H1 (cell line): ENCODE data around the gene TMEM269. TPM values are rescaled to one million over a fixed set of nuclear protein-coding genes. Genes with fewer than 3 reads are reported as not detected.

Source experiments
- CTCF ChIA-PET: fragments of 300-600 bp; sonication (Branson Sonifier 250); formaldehyde crosslinking; loops from one replicate; lab custom pipeline; 2021; ENCODE audit not compliant: partially characterized antibody; lab: Charles Lee
- POLR2A ChIA-PET: fragments of 300-600 bp; sonication (Branson Sonifier 250); formaldehyde crosslinking; loops from one replicate; lab custom pipeline; 2021; ENCODE audit warnings: inconsistent platforms; ENCODE audit not compliant: partially characterized antibody; lab: Charles Lee
- DNase-seq, 2 experiments: peaks; one replicate each; pipeline versions ENCODE4 v3.0.0 to v3.0.0-alpha.2; 2010 to 2022; ENCODE audit warnings: low spot score in 2 of 2, low read depth in 1 of 2, mixed read lengths in 1 of 2
- FAIRE-seq: peaks from 2 replicates; lab custom pipeline; 2011; peaks lifted over from hg19 to GRCh38; lab: Jason Lieb, UNC
- H2AFZ ChIP-seq: 2 replicates; pipeline ENCODE4 v1.8.1; 2012; ENCODE audit warnings: low read length, inconsistent platforms
- H2AK5ac ChIP-seq: 2 replicates; pipeline ENCODE4 v1.6.1; 2013; ENCODE audit warnings: low read depth, low read length
- H2BK120ac ChIP-seq: replicated peaks from 2 replicates; pipeline ENCODE3; 2013; ENCODE audit warnings: low read depth, low read length, inconsistent platforms
- H2BK12ac ChIP-seq: 2 replicates; pipeline ENCODE4 v1.6.1; 2013; ENCODE audit warnings: low read depth, low read length
- H2BK15ac ChIP-seq: 2 replicates; pipeline ENCODE4 v1.6.1; 2013; ENCODE audit warnings: low read length
- H2BK20ac ChIP-seq: 2 replicates; pipeline ENCODE4 v1.6.1; 2013; ENCODE audit warnings: low read length
- H2BK5ac ChIP-seq: 2 replicates; pipeline ENCODE4 v1.6.1; 2013; ENCODE audit warnings: low read depth, low read length
- H3K14ac ChIP-seq: 2 replicates; pipeline ENCODE4 v1.6.1; 2013; ENCODE audit warnings: inconsistent platforms; ENCODE audit not compliant: insufficient read length
- H3K18ac ChIP-seq: 2 replicates; pipeline ENCODE4 v1.6.1; 2013; ENCODE audit warnings: low read length; ENCODE audit errors: extremely low read depth
- H3K23ac ChIP-seq: 2 replicates; pipeline ENCODE4 v1.6.1; 2013; ENCODE audit warnings: inconsistent platforms; ENCODE audit not compliant: insufficient read length
- H3K23me2 ChIP-seq: 2 replicates; pipeline ENCODE4 v1.6.1; 2013; ENCODE audit warnings: low read depth, low read length
- H3K27ac ChIP-seq: 2 replicates; pipeline ENCODE4 v1.6.1; 2011; ENCODE audit warnings: low read depth, low read length, inconsistent platforms
- H3K27me3 ChIP-seq, 4 experiments: replicated peaks in 1 of 4; 1 replicate in 1 of 4; 2 replicates in 3 of 4; pipeline versions ENCODE4 v1.6.1 to v1.8.1; 2011 to 2013; ENCODE audit warnings: low read length in 3 of 4, mild to moderate bottlenecking in 3 of 4, inconsistent platforms in 2 of 4, mixed read lengths in 2 of 4, moderate library complexity in 1 of 4; ENCODE audit not compliant: control insufficient read depth in 3 of 4, insufficient read depth in 3 of 4; ENCODE audit errors: extremely low read depth in 1 of 4
- H3K36me3 ChIP-seq, 4 experiments: 2 replicates each; pipeline versions ENCODE4 v1.6.1 to v1.8.1; 2011 to 2013; ENCODE audit warnings: mild to moderate bottlenecking in 4 of 4, low read length in 3 of 4, moderate library complexity in 2 of 4, control low read depth in 1 of 4, inconsistent platforms in 1 of 4; ENCODE audit not compliant: insufficient read depth in 4 of 4, control insufficient read depth in 2 of 4
- H3K4ac ChIP-seq: replicated peaks from 2 replicates; pipeline ENCODE3; 2013; ENCODE audit warnings: low read length, low read depth, mixed read lengths, inconsistent platforms; ENCODE audit not compliant: insufficient read length
- H3K4me1 ChIP-seq, 4 experiments: replicated peaks in 1 of 4; 1 replicate in 1 of 4; 2 replicates in 3 of 4; pipeline versions ENCODE4 v1.6.1 to v1.8.1; 2011 to 2013; ENCODE audit warnings: low read length in 3 of 4, inconsistent platforms in 2 of 4, mixed read lengths in 1 of 4; ENCODE audit not compliant: insufficient read depth in 4 of 4, control insufficient read depth in 3 of 4
- H3K4me2 ChIP-seq, 2 experiments: 2 replicates each; pipeline versions ENCODE4 v1.6.1 to v1.8.1; 2011 to 2013; ENCODE audit warnings: low read depth in 2 of 2, low read length in 2 of 2, control low read depth in 1 of 2, inconsistent platforms in 1 of 2, mild to moderate bottlenecking in 1 of 2; ENCODE audit not compliant: insufficient read depth in 1 of 2
- H3K4me3 ChIP-seq, 4 experiments: fragments of 200-600, 300-600 bp in 1 of 4; sonication (generic), shearing (Covaris generic), sonication (Bioruptor Twin) in 1 of 4; 2 replicates each; pipeline versions ENCODE4 v1.5.1 to v1.8.1; 2011 to 2016; ENCODE audit warnings: low read length in 4 of 4, low read depth in 3 of 4, control low read depth in 2 of 4, inconsistent platforms in 2 of 4, mild to moderate bottlenecking in 2 of 4, mixed read lengths in 1 of 4, moderate library complexity in 1 of 4; ENCODE audit not compliant: insufficient read depth in 2 of 4; ENCODE audit errors: extremely low read depth in 1 of 4
- H3K56ac ChIP-seq: replicated peaks from 2 replicates; pipeline ENCODE3; 2013; ENCODE audit warnings: low read depth, mild to moderate bottlenecking, mixed read lengths, low read length, inconsistent platforms; ENCODE audit not compliant: insufficient read length
- H3K79me1 ChIP-seq: 2 replicates; pipeline ENCODE4 v1.6.1; 2013; ENCODE audit warnings: low read depth, low read length, control low read depth
- H3K79me2 ChIP-seq, 2 experiments: 2 replicates each; pipeline versions ENCODE4 v1.6.1 to v1.8.1; 2012 to 2013; ENCODE audit warnings: low read length in 2 of 2, mild to moderate bottlenecking in 2 of 2, inconsistent platforms in 1 of 2; ENCODE audit not compliant: insufficient read depth in 2 of 2, control insufficient read depth in 1 of 2
- H3K9ac ChIP-seq, 4 experiments: replicated peaks in 1 of 4; 1 replicate in 1 of 4; 2 replicates in 3 of 4; pipeline versions ENCODE4 v1.6.1 to v1.8.1; 2011 to 2013; ENCODE audit warnings: low read depth in 3 of 4, low read length in 3 of 4, control low read depth in 2 of 4, mild to moderate bottlenecking in 2 of 4, moderate library complexity in 2 of 4, inconsistent platforms in 1 of 4; ENCODE audit errors: extremely low read depth in 1 of 4
- H3K9me3 ChIP-seq, 2 experiments: 2 replicates each; pipeline versions ENCODE4 v1.6.1 to v1.8.1; 2012 to 2013; ENCODE audit warnings: mild to moderate bottlenecking in 2 of 2, moderate library complexity in 2 of 2, control low read depth in 1 of 2, inconsistent platforms in 1 of 2, low read depth in 1 of 2, low read length in 1 of 2, mixed read lengths in 1 of 2; ENCODE audit not compliant: insufficient read depth in 2 of 2
- H4K20me1 ChIP-seq, 2 experiments: replicated peaks in 1 of 2; 2 replicates each; pipeline versions ENCODE3 to v1.8.1; 2011 to 2013; ENCODE audit warnings: inconsistent platforms in 2 of 2, low read length in 2 of 2, mild to moderate bottlenecking in 1 of 2; ENCODE audit not compliant: insufficient read depth in 2 of 2, control insufficient read depth in 1 of 2
- H4K5ac ChIP-seq: 2 replicates; pipeline ENCODE4 v1.6.1; 2013; ENCODE audit warnings: low read length, low read depth, mixed read lengths, inconsistent platforms; ENCODE audit not compliant: insufficient read length
- H4K8ac ChIP-seq: 2 replicates; pipeline ENCODE4 v1.8.0; 2013; ENCODE audit warnings: mild to moderate bottlenecking, moderate library complexity, low read length, inconsistent platforms; ENCODE audit not compliant: insufficient read depth; ENCODE audit errors: extremely low read depth
- H4K91ac ChIP-seq: replicated peaks from 2 replicates; pipeline ENCODE3; 2013; ENCODE audit warnings: low read length, mixed read lengths, inconsistent platforms; ENCODE audit not compliant: insufficient read length
- BCL11A ChIP-seq, 2 experiments: IDR thresholded peaks; one replicate each; pipeline ENCODE4 v1.6.1; 2011; ENCODE audit warnings: low read depth in 2 of 2, low read length in 2 of 2, mild to moderate bottlenecking in 2 of 2
- CEBPB ChIP-seq: IDR thresholded peaks from 2 replicates; pipeline ENCODE4 v1.6.1; 2012; ENCODE audit warnings: low read depth, low read length
- CREB1 ChIP-seq: IDR thresholded peaks from 2 replicates; pipeline ENCODE4 v1.6.1; 2012; ENCODE audit warnings: inconsistent platforms
- SRF ChIP-seq: IDR thresholded peaks from 2 replicates; pipeline ENCODE4 v1.6.1; 2011; ENCODE audit warnings: mild to moderate bottlenecking, low read depth, low read length, moderate library complexity
- WGBS, 2 experiments: shearing (Covaris generic) in 1 of 2; methylation state at CpG; one replicate each; pipeline versions ENCODE4 v1.1.6 to v1.1.7; 2013 to 2015; ENCODE audit warnings: low lambda C conversion rate in 2 of 2, mixed read lengths in 2 of 2, inconsistent platforms in 1 of 2, low coverage in 1 of 2, missing lambda C conversion rate in 1 of 2; ENCODE audit not compliant: insufficient replicate concordance in 2 of 2, insufficient coverage in 1 of 2, insufficient read length in 1 of 2; ENCODE audit errors: extremely low coverage in 1 of 2, missing lambda C conversion rate in 1 of 2; 5-methylcytosine and 5-hydroxymethylcytosine counted together
- polyA plus RNA-seq, 7 experiments: library from polyadenylated mRNA; depleted of rRNA in 3 of 7; stranded (reverse) in 5 of 7; unstranded in 2 of 7; fragments of >200 nt in 5 of 7; fragments of 200-250 nt in 2 of 7; gene quantifications; 1 replicate in 5 of 7; 2 replicates in 1 of 7; 4 replicates in 1 of 7; pipeline versions ENCODE4 v1.2.1 to v1.2.3, GENCODE V29; 2011 to 2013; ENCODE audit warnings: missing spikeins in 2 of 7, mixed read lengths in 2 of 7
- total RNA-seq: library from RNA; stranded (reverse); fragmentation: NEBNext Ultra II Directional; extraction: Animal tissue kit (Norgen Biotek cat#: 25700); gene quantifications from 2 replicates; pipeline ENCODE4 v1.2.1, GENCODE V29; 2021

Gene TMEM269
- total and polyA plus RNA-seq, 2 of the 8 experiments (the other 6 are each of a cell fraction or from before 2014, with no cell fraction given): 0.14 to 0.35 TPM

- Histone ChIP-seq H2BK5ac (no peak overlapping the region; the same call in 1 of the 2 replicates), H4K20me1 (peaks cover 0 to 9% of the 10 kb centered on the region in 2 experiments)
- TF ChIP-seq CREB1: no peak
- no peak for TF ChIP-seq BCL11A (IDR thresholded peaks at IDR 0.05; ENCODE audit: low read depth in 2 of 2, low read length in 2 of 2)
- no peak for TF ChIP-seq CEBPB
- no peak for TF ChIP-seq SRF
- TF ChIP-seq, all 59 proteins: peak for 0
- H3K14ac ChIP-seq: no peak overlapping the region
- H3K56ac ChIP-seq: no peak overlapping the region
- no peak overlapping the region for H3K18ac ChIP-seq
- H3K4me2 ChIP-seq: no peak overlapping the region
- no peak for FAIRE-seq
- peaks cover 2 to 9% (median 5%) of the 10 kb centered on the region in 4 experiments; a peak in 6 of 7 replicates for H3K4me1 ChIP-seq
- DNase-seq: no peak
- no peak overlapping the region for H4K91ac ChIP-seq
- H3K79me1 ChIP-seq: peaks cover 10% of the 10 kb centered on the region
- CTCF ChIA-PET: interaction anchor here (1.5 kb wide), 1 partner anchor 38 kb away, joined by 3 read pairs; no protein-coding TSS in a partner anchor
- H2AFZ ChIP-seq: no peak overlapping the region
- POLR2A ChIA-PET: interaction anchor here (1.4 kb wide), 1 partner anchor 347 kb away, joined by 3 read pairs; no protein-coding TSS in a partner anchor
- 92% methylated on average over 5 of the region's 5 CpGs; no CpG with 5 or more reads in 1 of the 2 experiments for WGBS, 2 experiments
- H3K9me3 ChIP-seq: peaks cover 0 to 8% of the 10 kb centered on the region in 2 experiments; a peak in 2 of 4 replicates
- no peak overlapping the region for H2BK15ac ChIP-seq
- H3K79me2 ChIP-seq: peaks cover 11 to 22% of the 10 kb centered on the region in 2 experiments; a peak in 3 of 4 replicates
- no peak overlapping the region for H3K4me3 ChIP-seq
- no peak overlapping the region for H2AK5ac ChIP-seq
- no peak overlapping the region for H3K23ac ChIP-seq
- no peak overlapping the region for H2BK12ac ChIP-seq
- no peaks in the 10 kb centered on the region for H3K27me3 ChIP-seq
- H2BK120ac ChIP-seq: no peak overlapping the region
- H4K5ac ChIP-seq: no peak overlapping the region
- no peak overlapping the region for H3K27ac ChIP-seq
- H3K9ac ChIP-seq: no peak overlapping the region
- peaks cover 10 to 37% (median 24%) of the 10 kb centered on the region in 4 experiments; a peak in 6 of 8 replicates for H3K36me3 ChIP-seq
- no peak overlapping the region for H3K4ac ChIP-seq
- H2BK20ac ChIP-seq: no peak overlapping the region
- H4K8ac ChIP-seq: no peak overlapping the region
- H3K23me2 ChIP-seq: peaks cover 12% of the 10 kb centered on the region
Observed at GRCh38 chr1:42849944-42850343, 65.2 kb downstream of the TMEM269 start.
